NT2/D1 (cell line): ENCODE results near the gene IQUB.

Experiments
- SUZ12 ChIP-seq: IDR thresholded peaks from 2 replicates; pipeline ENCODE4 v1.6.1; 2011; ENCODE audit not compliant: insufficient read length, insufficient read depth; ENCODE audit errors: extremely low read depth
- YY1 ChIP-seq: IDR thresholded peaks from 2 replicates; pipeline ENCODE4 v1.6.1; 2011; ENCODE audit not compliant: insufficient read length, insufficient read depth
- ZNF274 ChIP-seq: IDR thresholded peaks from 2 replicates; pipeline ENCODE4 v1.6.1; 2011; ENCODE audit warnings: mild to moderate bottlenecking, low read depth, low read length

- no peak for TF ChIP-seq SUZ12
- TF ChIP-seq ZNF274 = no peak
- TF ChIP-seq YY1 = no peak
Measured at GRCh38 chr7:123440101-123440548, 94.3 kb downstream of the IQUB start.
